SU-DHL-6 (cell line): Measurements from ENCODE around the gene ELAVL2.

Source experiments
- H2AFZ ChIP-seq: fragments of 200-600 bp; sonication (generic); 2 replicates; pipeline ENCODE4 v1.6.1; 2014; ENCODE audit warnings: low read depth, mild to moderate bottlenecking, moderate library complexity, mixed read lengths, antibody characterized with exemption, low read length; ENCODE audit not compliant: severe bottlenecking
- H3F3A ChIP-seq: fragments of 200-600 bp; shearing (Covaris generic); 2 replicates; pipeline ENCODE4 v1.6.0; 2016; ENCODE audit warnings: antibody characterized with exemption, mild to moderate bottlenecking; ENCODE audit not compliant: insufficient read depth
- H3K27ac ChIP-seq: fragments of 200-600 bp; sonication (generic); 2 replicates; pipeline ENCODE4 v1.5.1; 2016; ENCODE audit warnings: low read depth, mild to moderate bottlenecking, low read length, moderate library complexity, mixed read lengths
- H3K27me3 ChIP-seq: fragments of 200-600 bp; sonication (generic), shearing (Covaris generic); 2 replicates; pipeline ENCODE4 v1.6.0; 2014; ENCODE audit warnings: mild to moderate bottlenecking, low read length
- H3K36me3 ChIP-seq: fragments of 200-600 bp; sonication (generic); 2 replicates; pipeline ENCODE4 v1.6.1; 2014; ENCODE audit warnings: mild to moderate bottlenecking, low read length, mixed read lengths
- H3K4me2 ChIP-seq: fragments of 300-600, 200-600 bp; shearing (Covaris generic), sonication (generic); 2 replicates; pipeline ENCODE4 v1.6.0; 2014; ENCODE audit warnings: low read length, low read depth, mild to moderate bottlenecking; ENCODE audit not compliant: poor library complexity, severe bottlenecking
- H3K4me3 ChIP-seq: fragments of 200-600 bp; sonication (generic); 2 replicates; pipeline ENCODE4 v1.5.1; 2014; ENCODE audit warnings: antibody characterized with exemption, low read length, mild to moderate bottlenecking, mixed read lengths; ENCODE audit not compliant: insufficient read depth, poor library complexity, severe bottlenecking
- H3K79me2 ChIP-seq: fragments of 200-600 bp; sonication (generic); 2 replicates; pipeline ENCODE4 v1.6.1; 2014; ENCODE audit warnings: mild to moderate bottlenecking, low read length, moderate library complexity; ENCODE audit not compliant: insufficient read depth
- H3K9ac ChIP-seq: fragments of 200-600 bp; sonication (generic); 2 replicates; pipeline ENCODE4 v1.7.0; 2014; ENCODE audit warnings: mild to moderate bottlenecking, low read length
- H3K9me2 ChIP-seq: fragments of 200-600 bp; sonication (generic); replicated peaks from 2 replicates; pipeline ENCODE4 v1.6.1; 2014; ENCODE audit warnings: low read length; ENCODE audit not compliant: insufficient read depth
- H3K9me3 ChIP-seq: fragments of 200-600 bp; sonication (generic); 2 replicates; pipeline ENCODE4 v1.6.1; 2014; ENCODE audit warnings: low read length, mixed read lengths; ENCODE audit not compliant: insufficient read depth
- H4K20me1 ChIP-seq: fragments of 200-600 bp; sonication (generic); 2 replicates; pipeline ENCODE4 v1.6.1; 2014; ENCODE audit warnings: low read depth, mild to moderate bottlenecking, antibody characterized with exemption, low read length, moderate library complexity, mixed read lengths
- EZH2phosphoT487 ChIP-seq: fragments of 200-600 bp; sonication (generic), shearing (Covaris generic); conservative IDR thresholded peaks from 2 replicates; pipeline ENCODE4 v1.6.1; 2018; ENCODE audit warnings: mild to moderate bottlenecking, antibody characterized with exemption, low read length, moderate library complexity, mixed read lengths
- TF ChIP-seq, protein P1 (sequence below): fragments of 200-600 bp; sonication (generic); IDR thresholded peaks from one replicate; pipeline ENCODE4 v1.5.1; 2017; ENCODE audit warnings: antibody characterized with exemption, mild to moderate bottlenecking, low read length, moderate library complexity; ENCODE audit not compliant: insufficient read depth, poor library complexity, severe bottlenecking

The ELAVL2 gene

DNA sequence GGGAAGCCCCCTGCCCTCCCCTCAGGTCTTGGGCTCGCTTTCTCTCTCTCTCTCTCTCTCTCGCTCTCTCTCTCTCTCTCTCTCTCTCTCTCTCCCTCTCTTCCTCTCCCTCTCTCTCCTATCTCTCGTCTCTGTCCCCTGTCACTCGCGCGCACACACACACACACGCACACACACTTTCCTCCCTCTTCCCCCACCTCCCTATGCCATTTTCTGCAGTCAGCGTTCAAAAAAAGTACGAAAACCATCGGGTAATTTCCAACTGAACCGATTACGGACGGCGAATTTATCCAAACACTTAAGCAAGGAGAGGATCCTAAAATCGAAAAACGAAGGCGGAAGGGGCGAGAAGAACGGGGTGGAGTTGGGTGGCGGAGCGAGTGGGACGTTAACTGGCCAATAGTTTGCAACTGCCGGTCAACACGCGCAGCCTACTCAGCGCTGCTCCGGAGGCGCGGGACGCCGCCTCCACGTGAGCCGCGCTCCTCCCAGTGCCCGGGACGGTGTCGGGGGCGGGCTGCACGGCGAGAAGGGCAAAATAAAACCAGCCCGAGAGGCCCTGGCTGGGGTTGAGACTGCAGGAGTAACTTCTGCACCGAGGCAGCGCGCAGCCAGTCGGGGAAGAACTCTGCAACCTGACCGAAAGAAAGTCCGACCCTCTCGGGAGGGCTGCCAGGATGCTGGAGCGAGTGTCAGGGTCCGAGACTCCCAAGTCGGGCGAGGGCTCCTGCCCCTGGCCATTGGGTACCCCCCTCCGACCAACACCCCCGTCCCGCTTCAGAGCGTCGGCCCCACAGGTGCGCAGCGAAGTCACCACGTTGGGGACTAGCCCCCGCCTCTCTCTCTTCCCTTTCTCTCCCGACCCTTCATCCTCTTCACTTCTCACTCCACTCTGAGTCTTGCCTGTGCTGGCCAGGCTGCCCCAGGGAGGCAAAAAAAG lies 24.9 kb upstream of the ELAVL2 start:
- Histone ChIP-seq H3K27me3 (no peaks in the 10 kb centered on the region), H3K9ac (no peak overlapping the region), H3K4me2 (no peak overlapping the region), H3K36me3 (no peaks in the 10 kb centered on the region), H3F3A (no peaks in the 10 kb centered on the region; the same call in 1 of the 2 replicates), H4K20me1 (no peaks in the 10 kb centered on the region), H3K4me3 (no peak overlapping the region), H2AFZ (no peak overlapping the region), H3K9me3 (no peaks in the 10 kb centered on the region), H3K79me2 (no peaks in the 10 kb centered on the region), H3K9me2 (no peaks in the 10 kb centered on the region), H3K27ac (no peak overlapping the region)
- no peak for TF ChIP-seq EZH2phosphoT487
- TF ChIP-seq, protein P1, sequence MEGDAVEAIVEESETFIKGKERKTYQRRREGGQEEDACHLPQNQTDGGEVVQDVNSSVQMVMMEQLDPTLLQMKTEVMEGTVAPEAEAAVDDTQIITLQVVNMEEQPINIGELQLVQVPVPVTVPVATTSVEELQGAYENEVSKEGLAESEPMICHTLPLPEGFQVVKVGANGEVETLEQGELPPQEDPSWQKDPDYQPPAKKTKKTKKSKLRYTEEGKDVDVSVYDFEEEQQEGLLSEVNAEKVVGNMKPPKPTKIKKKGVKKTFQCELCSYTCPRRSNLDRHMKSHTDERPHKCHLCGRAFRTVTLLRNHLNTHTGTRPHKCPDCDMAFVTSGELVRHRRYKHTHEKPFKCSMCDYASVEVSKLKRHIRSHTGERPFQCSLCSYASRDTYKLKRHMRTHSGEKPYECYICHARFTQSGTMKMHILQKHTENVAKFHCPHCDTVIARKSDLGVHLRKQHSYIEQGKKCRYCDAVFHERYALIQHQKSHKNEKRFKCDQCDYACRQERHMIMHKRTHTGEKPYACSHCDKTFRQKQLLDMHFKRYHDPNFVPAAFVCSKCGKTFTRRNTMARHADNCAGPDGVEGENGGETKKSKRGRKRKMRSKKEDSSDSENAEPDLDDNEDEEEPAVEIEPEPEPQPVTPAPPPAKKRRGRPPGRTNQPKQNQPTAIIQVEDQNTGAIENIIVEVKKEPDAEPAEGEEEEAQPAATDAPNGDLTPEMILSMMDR: no peak

DNA sequence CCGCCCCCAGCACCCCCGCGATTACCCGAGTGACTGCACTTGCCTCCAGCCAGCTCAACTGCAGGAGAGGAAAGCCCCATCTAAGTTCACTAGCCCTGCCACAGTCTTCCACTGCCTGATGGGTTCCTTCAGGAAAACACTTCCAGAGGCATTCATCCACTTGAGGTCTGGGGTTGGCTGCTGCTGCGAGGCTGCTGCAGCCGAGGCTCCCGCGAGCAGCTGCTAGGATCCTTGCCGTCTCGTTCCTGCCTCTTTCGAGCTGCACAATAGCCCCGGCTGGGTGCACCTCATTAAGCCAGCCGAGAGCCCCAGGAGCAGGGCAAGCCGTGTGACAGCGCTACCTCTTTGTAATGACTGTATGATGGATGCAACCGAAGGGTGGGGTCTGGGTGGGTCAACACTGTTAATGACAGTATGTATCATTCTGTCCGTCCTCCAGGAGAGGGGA lies 24.2 kb upstream of the ELAVL2 start:
- no peaks in the 10 kb centered on the region for H3K36me3 ChIP-seq
- no peaks in the 10 kb centered on the region for H3K79me2 ChIP-seq
- no peaks in the 10 kb centered on the region for H3K27me3 ChIP-seq
- H3K4me3 ChIP-seq: no peak overlapping the region
- no peak overlapping the region for H3K27ac ChIP-seq
- no peak overlapping the region for H3K4me2 ChIP-seq
- H3K9me2 ChIP-seq: no peaks in the 10 kb centered on the region
- no peaks in the 10 kb centered on the region for H3K9me3 ChIP-seq
- TF ChIP-seq, protein P1: no peak
- TF ChIP-seq EZH2phosphoT487: no peak
- no peak overlapping the region for H2AFZ ChIP-seq
- no peaks in the 10 kb centered on the region for H4K20me1 ChIP-seq
- H3F3A ChIP-seq: no peaks in the 10 kb centered on the region; the same call in 1 of the 2 replicates
- no peak overlapping the region for H3K9ac ChIP-seq

DNA sequence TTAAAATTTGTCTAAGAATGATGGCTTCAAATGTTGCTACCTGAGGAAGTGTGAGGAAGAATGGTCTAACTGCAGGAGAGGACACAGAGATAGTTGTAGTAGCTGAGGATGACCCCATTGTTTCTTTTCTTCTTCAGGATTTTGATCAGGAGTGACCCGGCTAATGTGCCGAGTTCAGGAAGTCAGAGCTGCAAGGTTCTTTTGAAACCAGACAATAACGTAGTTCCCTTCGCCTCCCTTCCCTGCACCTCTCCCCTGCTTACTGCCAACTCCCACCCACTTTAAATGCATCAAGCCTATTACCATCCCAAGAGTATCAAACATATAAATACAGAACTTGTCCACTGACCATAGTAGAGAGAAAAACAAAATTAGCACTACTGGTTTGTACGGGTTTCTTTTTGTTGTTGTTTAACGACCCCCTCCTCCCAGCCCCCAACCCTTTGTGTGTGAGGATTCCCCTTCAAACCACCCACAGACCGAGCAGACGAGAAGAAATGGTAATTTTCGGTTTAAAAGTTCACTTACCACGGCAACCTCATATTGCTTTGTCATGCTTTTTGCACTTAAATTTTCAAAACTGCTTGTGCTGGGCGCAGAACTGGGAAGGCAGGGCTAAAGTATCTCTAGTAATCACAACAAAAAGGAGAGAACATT lies 23.5 kb upstream of the ELAVL2 start:
- Histone ChIP-seq H3K9me2 (no peaks in the 10 kb centered on the region), H4K20me1 (no peaks in the 10 kb centered on the region), H3K27ac (no peak overlapping the region), H3K79me2 (no peaks in the 10 kb centered on the region), H3K4me3 (no peak overlapping the region), H3K36me3 (no peaks in the 10 kb centered on the region), H3F3A (no peaks in the 10 kb centered on the region; the same call in 1 of the 2 replicates), H3K9ac (no peak overlapping the region), H2AFZ (no peak overlapping the region), H3K4me2 (no peak overlapping the region), H3K9me3 (no peaks in the 10 kb centered on the region), H3K27me3 (no peaks in the 10 kb centered on the region)
- TF ChIP-seq EZH2phosphoT487: no peak
- TF ChIP-seq, protein P1: no peak
